GM12801 (cell line): Measurements from ENCODE around the gene LRP8.

ENCODE experiments used
- TF ChIP-seq, protein P1 (sequence below): IDR thresholded peaks from one replicate; pipeline ENCODE4 v1.5.1; 2011; ENCODE audit warnings: control low read depth; ENCODE audit not compliant: insufficient read length; ENCODE audit errors: extremely low read depth

Gene LRP8

DNA sequence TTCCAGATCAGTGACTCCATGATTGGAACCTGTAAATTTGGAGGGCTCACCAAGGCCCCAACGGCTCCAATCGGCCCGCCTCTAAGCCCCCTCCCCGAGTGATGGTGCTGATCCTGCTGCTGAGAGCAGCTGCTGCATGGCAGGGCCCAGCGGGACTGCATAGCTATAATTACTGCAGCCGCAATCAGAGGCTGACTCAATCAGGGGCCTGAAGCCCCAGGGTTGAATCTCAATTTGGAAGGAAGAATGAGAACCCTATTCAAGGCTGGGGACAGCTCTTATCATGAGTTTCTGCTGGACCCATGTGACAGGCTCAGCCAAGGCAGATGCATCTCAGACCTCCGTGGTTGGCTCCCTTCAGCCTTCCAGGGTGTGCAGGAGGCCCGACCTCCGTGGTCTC, 46.7 kb downstream of the LRP8 start:
- TF ChIP-seq, protein P1, sequence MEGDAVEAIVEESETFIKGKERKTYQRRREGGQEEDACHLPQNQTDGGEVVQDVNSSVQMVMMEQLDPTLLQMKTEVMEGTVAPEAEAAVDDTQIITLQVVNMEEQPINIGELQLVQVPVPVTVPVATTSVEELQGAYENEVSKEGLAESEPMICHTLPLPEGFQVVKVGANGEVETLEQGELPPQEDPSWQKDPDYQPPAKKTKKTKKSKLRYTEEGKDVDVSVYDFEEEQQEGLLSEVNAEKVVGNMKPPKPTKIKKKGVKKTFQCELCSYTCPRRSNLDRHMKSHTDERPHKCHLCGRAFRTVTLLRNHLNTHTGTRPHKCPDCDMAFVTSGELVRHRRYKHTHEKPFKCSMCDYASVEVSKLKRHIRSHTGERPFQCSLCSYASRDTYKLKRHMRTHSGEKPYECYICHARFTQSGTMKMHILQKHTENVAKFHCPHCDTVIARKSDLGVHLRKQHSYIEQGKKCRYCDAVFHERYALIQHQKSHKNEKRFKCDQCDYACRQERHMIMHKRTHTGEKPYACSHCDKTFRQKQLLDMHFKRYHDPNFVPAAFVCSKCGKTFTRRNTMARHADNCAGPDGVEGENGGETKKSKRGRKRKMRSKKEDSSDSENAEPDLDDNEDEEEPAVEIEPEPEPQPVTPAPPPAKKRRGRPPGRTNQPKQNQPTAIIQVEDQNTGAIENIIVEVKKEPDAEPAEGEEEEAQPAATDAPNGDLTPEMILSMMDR = no peak

- TF ChIP-seq, protein P1 = no peak
Observed at GRCh38 chr1:53280496-53280895, 47.4 kb downstream of the LRP8 start.

- TF ChIP-seq, protein P1 = no peak
Observed at GRCh38 chr1:53279296-53280200, 48.3 kb downstream of the LRP8 start.

- TF ChIP-seq, protein P1 = no peak
Observed at GRCh38 chr1:53278298-53278725, 49.6 kb downstream of the LRP8 start.

DNA sequence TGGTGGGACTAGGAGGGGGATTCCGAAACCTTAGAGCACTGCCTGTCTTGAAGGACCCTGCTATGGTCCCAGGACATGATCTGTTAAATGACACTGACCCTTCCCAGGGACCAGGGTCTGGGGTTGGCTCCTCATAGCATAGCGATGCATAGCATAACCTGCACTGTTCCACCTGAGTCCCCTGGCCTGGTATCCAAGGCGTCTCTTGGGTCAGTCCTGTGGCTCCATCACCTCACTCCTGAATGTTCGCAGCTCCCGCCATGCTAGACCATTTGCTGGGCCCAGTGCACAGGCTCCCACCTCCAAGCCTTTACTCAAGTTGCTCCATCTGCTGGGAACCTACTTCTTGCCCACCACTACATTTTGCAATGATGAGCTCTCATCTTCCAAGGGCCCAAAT, 50.5 kb downstream of the LRP8 start:
- TF ChIP-seq, protein P1 = no peak

GRCh38 chr1:53276902-53277281, 51.0 kb downstream of the LRP8 start:
- TF ChIP-seq, protein P1 = no peak

DNA sequence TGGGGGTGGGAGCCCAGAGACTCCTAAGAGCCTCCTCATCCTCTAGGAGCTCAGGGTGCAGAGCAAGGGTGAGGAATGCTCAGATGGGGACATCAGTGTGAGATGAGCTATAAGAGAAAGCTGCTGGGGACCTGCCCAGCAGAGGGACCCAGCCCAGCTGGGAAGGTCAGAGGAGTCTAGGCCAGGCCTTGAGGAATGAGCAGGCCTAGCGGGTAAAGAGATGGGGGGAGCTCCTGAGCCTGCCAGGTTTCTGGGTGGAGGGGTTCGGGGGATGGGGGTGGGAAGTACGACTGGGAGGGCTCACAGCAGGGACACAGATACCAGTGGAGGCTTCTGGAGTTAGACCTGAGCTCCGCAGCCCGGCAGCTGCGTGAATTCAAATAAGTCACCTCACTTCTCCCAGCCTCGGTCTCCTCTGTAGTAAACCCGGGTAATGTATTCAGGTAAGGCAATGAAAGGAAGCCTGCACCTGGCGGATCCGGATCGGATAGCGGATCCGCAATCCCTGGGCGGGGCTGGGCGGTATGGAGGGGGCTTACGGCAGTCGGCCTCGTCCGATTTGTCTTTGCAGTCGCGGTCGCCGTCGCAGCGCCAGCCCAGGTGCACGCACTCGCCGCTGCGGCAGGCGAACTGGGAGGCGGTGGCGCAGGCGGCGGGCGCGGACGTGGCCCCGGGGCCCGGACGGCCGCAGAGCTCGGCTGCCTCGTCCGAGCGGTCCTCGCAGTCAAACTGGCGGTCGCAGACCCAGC, 51.5 kb downstream of the LRP8 start:
- TF ChIP-seq, protein P1 = no peak
